Activated CD8-positive, alpha-beta T cell treated with anti-CD3 and anti-CD28 coated beads, Interleukin-2, amount 10 ng/mL, durations not matched to agents 7 days and 5 days (primary cell): ENCODE measurements around the gene FBLN5. TPM values are rescaled to one million over a fixed set of nuclear protein-coding genes. Genes with fewer than 3 reads are reported as not detected.

Experiments used
- total RNA-seq, 2 experiments: library from RNA; stranded (reverse); gene quantifications; one replicate each; pipeline ENCODE4 v1.2.3, GENCODE V29; 2021

The FBLN5 gene
- total RNA-seq, 2 experiments from 2014 or later: 1.6 to 2.6 TPM

Other genes starting within 250 kb of the FBLN5 start
- gene CATSPERB, start 215.6 kb downstream of the FBLN5 start, total RNA-seq: 1 to 10 TPM in 1 of 2 experiments, under 1 TPM in 1; 0.92 to 1.5 TPM
- gene TC2N, start 80.2 kb downstream of the FBLN5 start, total RNA-seq: 100 to 1,000 TPM; 119 to 120 TPM
- 10 to 100 TPM; 43.6 to 44.5 TPM for gene TRIP11, start 92.4 kb upstream of the FBLN5 start, total RNA-seq
- gene ATXN3, start 158.9 kb upstream of the FBLN5 start, total RNA-seq: 10 to 100 TPM; 25.8 to 26.0 TPM
- gene NDUFB1, start 174.0 kb upstream of the FBLN5 start, total RNA-seq: 100 to 1,000 TPM; 127 to 130 TPM
- 10 to 100 TPM; 63.7 to 85.4 TPM for gene CPSF2, start 174.3 kb upstream of the FBLN5 start, total RNA-seq